ENCODE measurements around the gene NAA50.

NAA50 gene

DNA sequence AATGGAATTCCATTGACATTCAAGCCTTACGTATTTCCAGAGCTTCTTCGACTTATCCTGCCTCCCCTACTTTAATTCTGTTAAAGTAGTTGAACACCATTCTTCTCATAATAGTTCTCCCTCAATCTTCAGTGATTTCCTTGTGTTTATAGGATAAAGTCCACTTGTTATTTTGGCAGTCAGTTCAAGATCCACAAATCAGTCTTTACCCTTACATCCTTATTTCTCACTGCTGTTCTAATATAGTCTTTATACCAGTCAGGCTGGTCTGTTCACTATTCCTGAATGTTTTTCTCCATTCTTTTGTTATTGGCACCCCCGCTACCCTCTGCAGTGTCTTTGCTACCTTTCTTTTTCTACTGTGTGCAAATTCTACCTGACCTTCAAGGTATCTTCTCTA lies 30.5 kb upstream of the NAA50 start:
- Histone ChIP-seq H4K20me1 (ENCODE audit: insufficient read depth, low read length) (no peaks in the 10 kb centered on the region), H3K4me3 (ENCODE audit: low read depth, low read length, poor library complexity, severe bottlenecking) (no peak overlapping the region), H3K9ac (ENCODE audit: low read length) (no peak overlapping the region), H3K9me3 (ENCODE audit: low read length) (no peaks in the 10 kb centered on the region), H3K27me3 (ENCODE audit: insufficient read depth, low read length) (no peaks in the 10 kb centered on the region), H3K4me2 (ENCODE audit: low read length) (no peak overlapping the region), H3K79me2 (ENCODE audit: insufficient read depth, low read length) (0 out of 2 replicates have a peak, but pooled peaks cover 4% of the 10 kb centered on the region), H3K27ac (ENCODE audit: low read depth, low read length, poor library complexity, severe bottlenecking) (no peak overlapping the region), H3K36me3 (ENCODE audit: insufficient read depth, low read length) (peaks cover 17% of the 10 kb centered on the region; the same call in 1 of the 2 replicates), H3K9me2 (ENCODE audit: low read depth, low read length) (no peaks in the 10 kb centered on the region), H3K4me1 (ENCODE audit: insufficient read depth, low read length, severe bottlenecking) (no peaks in the 10 kb centered on the region), H3F3A (ENCODE audit: insufficient read depth, low read length) (no peaks in the 10 kb centered on the region), H2AFZ (ENCODE audit: low read length) (no peak overlapping the region)
- TF ChIP-seq, protein P1, sequence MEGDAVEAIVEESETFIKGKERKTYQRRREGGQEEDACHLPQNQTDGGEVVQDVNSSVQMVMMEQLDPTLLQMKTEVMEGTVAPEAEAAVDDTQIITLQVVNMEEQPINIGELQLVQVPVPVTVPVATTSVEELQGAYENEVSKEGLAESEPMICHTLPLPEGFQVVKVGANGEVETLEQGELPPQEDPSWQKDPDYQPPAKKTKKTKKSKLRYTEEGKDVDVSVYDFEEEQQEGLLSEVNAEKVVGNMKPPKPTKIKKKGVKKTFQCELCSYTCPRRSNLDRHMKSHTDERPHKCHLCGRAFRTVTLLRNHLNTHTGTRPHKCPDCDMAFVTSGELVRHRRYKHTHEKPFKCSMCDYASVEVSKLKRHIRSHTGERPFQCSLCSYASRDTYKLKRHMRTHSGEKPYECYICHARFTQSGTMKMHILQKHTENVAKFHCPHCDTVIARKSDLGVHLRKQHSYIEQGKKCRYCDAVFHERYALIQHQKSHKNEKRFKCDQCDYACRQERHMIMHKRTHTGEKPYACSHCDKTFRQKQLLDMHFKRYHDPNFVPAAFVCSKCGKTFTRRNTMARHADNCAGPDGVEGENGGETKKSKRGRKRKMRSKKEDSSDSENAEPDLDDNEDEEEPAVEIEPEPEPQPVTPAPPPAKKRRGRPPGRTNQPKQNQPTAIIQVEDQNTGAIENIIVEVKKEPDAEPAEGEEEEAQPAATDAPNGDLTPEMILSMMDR (IDR thresholded peaks at IDR 0.05; ENCODE audit: low read length) = no peak
- no peak for TF ChIP-seq EZH2 (IDR thresholded peaks at IDR 0.05; ENCODE audit: borderline replicate concordance, low read length)

DNA sequence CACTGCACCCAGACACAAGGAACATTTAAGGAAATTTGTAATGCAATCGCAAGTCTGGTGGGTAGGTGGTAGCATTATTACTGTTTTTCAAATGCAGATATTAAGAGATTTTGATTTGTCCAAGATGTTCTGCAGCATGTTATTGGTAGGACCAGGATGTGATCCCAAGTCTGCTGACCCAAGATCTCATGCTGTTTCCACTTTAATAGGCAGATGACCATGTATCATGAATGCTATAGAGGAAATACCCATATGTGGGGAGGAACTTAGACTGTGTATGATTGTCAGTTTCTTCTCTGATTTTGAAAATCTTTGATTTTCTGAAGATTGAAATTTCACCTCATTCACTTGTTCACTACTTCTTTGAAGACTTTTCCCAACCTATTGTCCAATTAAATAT lies 29.5 kb upstream of the NAA50 start:
- no peak overlapping the region for H2AFZ ChIP-seq (ENCODE audit: low read length)
- no peak overlapping the region for H3K4me3 ChIP-seq (ENCODE audit: low read depth, low read length, poor library complexity, severe bottlenecking)
- no peaks in the 10 kb centered on the region for H3K27me3 ChIP-seq (ENCODE audit: insufficient read depth, low read length)
- no peak overlapping the region for H3K4me2 ChIP-seq (ENCODE audit: low read length)
- H3K27ac ChIP-seq (ENCODE audit: low read depth, low read length, poor library complexity, severe bottlenecking) = no peak overlapping the region
- peaks cover 11% of the 10 kb centered on the region; the same call in 1 of the 2 replicates for H3K36me3 ChIP-seq (ENCODE audit: insufficient read depth, low read length)
- no peak for TF ChIP-seq EZH2 (IDR thresholded peaks at IDR 0.05; ENCODE audit: borderline replicate concordance, low read length)
- TF ChIP-seq, protein P1 (IDR thresholded peaks at IDR 0.05; ENCODE audit: low read length) = no peak
- no peaks in the 10 kb centered on the region for H3K9me2 ChIP-seq (ENCODE audit: low read depth, low read length)
- no peak overlapping the region for H3K9ac ChIP-seq (ENCODE audit: low read length)
- no peaks in the 10 kb centered on the region for H3K9me3 ChIP-seq (ENCODE audit: low read length)
- H4K20me1 ChIP-seq (ENCODE audit: insufficient read depth, low read length) = no peaks in the 10 kb centered on the region
- H3K79me2 ChIP-seq (ENCODE audit: insufficient read depth, low read length) = 0 out of 2 replicates have a peak, but pooled peaks cover 4% of the 10 kb centered on the region
- H3F3A ChIP-seq (ENCODE audit: insufficient read depth, low read length) = no peaks in the 10 kb centered on the region
- no peaks in the 10 kb centered on the region for H3K4me1 ChIP-seq (ENCODE audit: insufficient read depth, low read length, severe bottlenecking)

DNA sequence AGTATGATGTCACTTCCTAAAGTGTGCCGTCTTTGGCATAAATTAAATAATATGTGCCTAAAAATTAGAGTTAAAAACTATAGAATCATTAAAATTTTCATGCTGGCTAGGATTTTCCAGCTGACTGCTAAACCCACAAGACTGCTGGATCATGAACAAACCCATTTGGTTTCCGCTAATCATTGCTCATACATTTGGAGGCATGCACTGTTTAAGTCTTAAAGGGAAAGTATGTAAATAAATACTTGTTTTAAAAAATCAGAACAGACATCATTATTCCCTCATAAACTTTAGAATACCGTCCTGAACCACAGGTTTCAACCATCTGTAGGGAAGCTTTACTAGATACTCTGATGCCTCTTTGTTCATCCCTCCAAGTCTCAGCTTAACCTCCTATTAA lies 27.3 kb upstream of the NAA50 start:
- no peaks in the 10 kb centered on the region for H4K20me1 ChIP-seq (ENCODE audit: insufficient read depth, low read length)
- 0 out of 2 replicates have a peak, but pooled peaks cover 4% of the 10 kb centered on the region for H3K79me2 ChIP-seq (ENCODE audit: insufficient read depth, low read length)
- H3K27ac ChIP-seq (ENCODE audit: low read depth, low read length, poor library complexity, severe bottlenecking) = no peak overlapping the region
- no peaks in the 10 kb centered on the region for H3F3A ChIP-seq (ENCODE audit: insufficient read depth, low read length)
- H3K9me2 ChIP-seq (ENCODE audit: low read depth, low read length) = no peaks in the 10 kb centered on the region
- no peaks in the 10 kb centered on the region for H3K4me1 ChIP-seq (ENCODE audit: insufficient read depth, low read length, severe bottlenecking)
- H3K4me3 ChIP-seq (ENCODE audit: low read depth, low read length, poor library complexity, severe bottlenecking) = no peak overlapping the region
- H3K27me3 ChIP-seq (ENCODE audit: insufficient read depth, low read length) = no peaks in the 10 kb centered on the region
- H3K9me3 ChIP-seq (ENCODE audit: low read length) = no peaks in the 10 kb centered on the region
- TF ChIP-seq, protein P1 (IDR thresholded peaks at IDR 0.05; ENCODE audit: low read length) = no peak
- TF ChIP-seq EZH2 (IDR thresholded peaks at IDR 0.05; ENCODE audit: borderline replicate concordance, low read length) = no peak
- no peaks in the 10 kb centered on the region for H3K36me3 ChIP-seq (ENCODE audit: insufficient read depth, low read length)
- no peak overlapping the region for H2AFZ ChIP-seq (ENCODE audit: low read length)
- no peak overlapping the region for H3K4me2 ChIP-seq (ENCODE audit: low read length)
- H3K9ac ChIP-seq (ENCODE audit: low read length) = no peak overlapping the region
